B cell (primary cell): ENCODE results near the gene CCDC81. TPM values are rescaled to one million over a fixed set of nuclear protein-coding genes. Genes with fewer than 3 reads are reported as not detected.

Experiments
- ATAC-seq: fragments of 200-7000 bp; cut with Tn5 transposase; one replicate; pipeline ENCODE4 v1.10.0; 2021; ENCODE audit warnings: low read depth, mild to moderate bottlenecking, moderate number of reproducible peaks, moderate library complexity
- CTCF ChIA-PET: fragments of 350-600 bp; sonication (Branson Sonifier 250); formaldehyde crosslinking; loops from one replicate; lab custom pipeline; 2021; ENCODE audit warnings: antibody characterized with exemption, inconsistent platforms; lab: Charles Lee
- POLR2A ChIA-PET: fragments of 350-600 bp; sonication (Branson Sonifier 250); formaldehyde crosslinking; loops from one replicate; lab custom pipeline; 2021; ENCODE audit warnings: antibody characterized with exemption; lab: Charles Lee
- DNase-seq: peaks from one replicate; pipeline ENCODE4 v3.0.0; 2013
- H2AFZ ChIP-seq: 2 replicates; pipeline ENCODE4 v1.6.1; 2012; ENCODE audit warnings: mild to moderate bottlenecking, low read depth, low read length; ENCODE audit not compliant: insufficient read depth, poor library complexity, severe bottlenecking
- H3K27ac ChIP-seq, 2 donors: 1 replicate in 1 of 2; 2 replicates in 1 of 2; pipeline ENCODE4 v1.5.1; 2012 to 2013; ENCODE audit warnings: low read length in 2 of 2, mild to moderate bottlenecking in 2 of 2, moderate library complexity in 1 of 2
- H3K27me3 ChIP-seq, 4 experiments: fragments of 200-600 bp in 1 of 4; sonication (generic) in 1 of 4; replicated peaks in 1 of 4; 1 replicate in 2 of 4; 2 replicates in 2 of 4; pipeline versions ENCODE4 v1.6.1 to v1.7.0; 2013 to 2016; ENCODE audit warnings: low read length in 3 of 4, mild to moderate bottlenecking in 2 of 4, mixed read lengths in 1 of 4, moderate library complexity in 1 of 4; ENCODE audit not compliant: insufficient read depth in 4 of 4, control insufficient read depth in 3 of 4; ENCODE audit errors: control extremely low read depth in 1 of 4
- H3K36me3 ChIP-seq, 2 experiments: replicated peaks in 1 of 2; 1 replicate in 1 of 2; 2 replicates in 1 of 2; pipeline versions ENCODE4 v1.6.1 to v1.7.1; 2013; ENCODE audit warnings: low read length in 1 of 2; ENCODE audit not compliant: insufficient read depth in 2 of 2, control insufficient read depth in 1 of 2; ENCODE audit errors: control extremely low read depth in 1 of 2, extremely low read depth in 1 of 2
- H3K4me1 ChIP-seq, 2 donors: fragments of 200-600 bp in 1 of 2; sonication (generic) in 1 of 2; 1 replicate in 1 of 2; 2 replicates in 1 of 2; pipeline versions ENCODE4 v1.5.1 to v1.6.1; 2013 to 2017; ENCODE audit warnings: low read length in 2 of 2; ENCODE audit not compliant: control insufficient read depth in 2 of 2, insufficient read depth in 2 of 2
- H3K4me2 ChIP-seq: replicated peaks from 2 replicates; pipeline ENCODE3; 2012; ENCODE audit warnings: mild to moderate bottlenecking, low read depth, low read length; ENCODE audit not compliant: poor library complexity, severe bottlenecking
- H3K4me3 ChIP-seq, 5 experiments: fragments of 200-600 bp in 1 of 5; sonication (generic) in 1 of 5; 1 replicate in 3 of 5; 2 replicates in 2 of 5; pipeline versions ENCODE4 v1.5.1 to v1.7.0; 2011 to 2016; ENCODE audit warnings: low read length in 4 of 5, mild to moderate bottlenecking in 4 of 5, low read depth in 2 of 5, control low read depth in 1 of 5, moderate library complexity in 1 of 5; ENCODE audit not compliant: insufficient read depth in 1 of 5; ENCODE audit errors: control extremely low read depth in 1 of 5, extremely low read depth in 1 of 5
- H3K79me2 ChIP-seq: fragments of 200-600 bp; sonication (generic); one replicate; pipeline ENCODE4 v1.6.0; 2016; ENCODE audit warnings: low read length; ENCODE audit not compliant: control insufficient read depth, insufficient read depth
- H3K9ac ChIP-seq: fragments of 200-600 bp; sonication (generic); 2 replicates; pipeline ENCODE4 v1.6.1; 2017; ENCODE audit warnings: mild to moderate bottlenecking, low read length, moderate library complexity
- H3K9me3 ChIP-seq, 3 donors: one replicate each; pipeline versions ENCODE4 v1.6.1 to v1.7.1; 2013; ENCODE audit warnings: low read length in 2 of 3; ENCODE audit not compliant: control insufficient read depth in 2 of 3, insufficient read depth in 1 of 3; ENCODE audit errors: control extremely low read depth in 1 of 3
- H4K20me1 ChIP-seq: 2 replicates; pipeline ENCODE4 v1.6.0; 2012; ENCODE audit warnings: mild to moderate bottlenecking, low read length; ENCODE audit not compliant: insufficient read depth, control insufficient read depth, poor library complexity, severe bottlenecking
- H3K27ac Mint-ChIP-seq: one replicate; pipeline ENCODE4 v1.8.0; 2021; ENCODE audit warnings: mixed read lengths
- H3K27me3 Mint-ChIP-seq: one replicate; pipeline ENCODE4 v1.8.0; 2021; ENCODE audit warnings: mixed read lengths
- H3K4me1 Mint-ChIP-seq: one replicate; pipeline ENCODE4 v1.8.0; 2021; ENCODE audit warnings: mixed read lengths
- H3K4me3 Mint-ChIP-seq: one replicate; pipeline ENCODE4 v1.8.0; 2021; ENCODE audit warnings: mixed read lengths
- H3K9me3 Mint-ChIP-seq: one replicate; pipeline ENCODE4 v1.8.0; 2022; ENCODE audit warnings: mixed read lengths; ENCODE audit not compliant: insufficient read depth
- CTCF ChIP-seq: fragments of 200-600 bp; IDR thresholded peaks from one replicate; pipeline ENCODE4 v1.8.0; 2022; ENCODE audit warnings: antibody characterized with exemption, mild to moderate bottlenecking
- EZH2 ChIP-seq: IDR thresholded peaks from 2 replicates; pipeline ENCODE4 v1.6.1; 2012; ENCODE audit warnings: borderline replicate concordance, low read depth, mild to moderate bottlenecking, moderate library complexity, low read length; ENCODE audit not compliant: insufficient read depth, poor library complexity, severe bottlenecking
- WGBS: methylation state at CpG from one replicate; pipeline ENCODE4 v1.1.5; 2013; ENCODE audit warnings: missing lambda C conversion rate; ENCODE audit not compliant: insufficient coverage; 5-methylcytosine and 5-hydroxymethylcytosine counted together
- intact Hi-C: fragments of 100-400 bp; cut with micrococcal nuclease; formaldehyde crosslinking; loops from one replicate; pipeline ENCODE4 v1.10.0; 2022
- polyA plus RNA-seq: library from polyadenylated mRNA; depleted of rRNA; stranded (reverse); fragments of >200 nt; gene quantifications from 2 replicates; pipeline ENCODE4 v1.2.3, GENCODE V29; 2012
- total RNA-seq, 2 donors: library from RNA; stranded (reverse); fragments of 120-200 nt in 1 of 2; gene quantifications; 1 replicate in 1 of 2; 2 replicates in 1 of 2; pipeline versions ENCODE4 v1.2.3 to v1.2.4, GENCODE V29; 2013 to 2022

CCDC81 gene
- total and polyA plus RNA-seq, 2 donors (not counting 1 experiment from before 2014, with no cell fraction given), result 0.18 to 0.84 TPM

GRCh38 chr11:86408845-86409244, 34.2 kb downstream of the CCDC81 start:
- H3K9me3 Mint-ChIP-seq, result no peaks in the 10 kb centered on the region
- DNase-seq (no peak), ATAC-seq (no peak)
- H3K4me1 Mint-ChIP-seq, result no peaks in the 10 kb centered on the region
- H3K4me3 Mint-ChIP-seq, result no peak overlapping the region
- Histone ChIP-seq H3K27ac (no peak overlapping the region), H3K36me3 (no peaks in the 10 kb centered on the region), H3K27me3 (no peaks in the 10 kb centered on the region), H4K20me1 (no peaks in the 10 kb centered on the region), H3K9ac (no peak overlapping the region), H3K4me2 (no peak overlapping the region), H3K4me3 (no peak overlapping the region), H3K79me2 (no peaks in the 10 kb centered on the region), H3K9me3 (no peaks in the 10 kb centered on the region), H2AFZ (no peak overlapping the region), H3K4me1 (no peaks in the 10 kb centered on the region)
- TF ChIP-seq CTCF (no peak), EZH2 (no peak)
- CTCF ChIA-PET, result no interaction called here
- POLR2A ChIA-PET, result no interaction called here
- H3K27ac Mint-ChIP-seq, result no peak overlapping the region
- intact Hi-C loops, result no loop called here
- H3K27me3 Mint-ChIP-seq, result no peaks in the 10 kb centered on the region

DNA sequence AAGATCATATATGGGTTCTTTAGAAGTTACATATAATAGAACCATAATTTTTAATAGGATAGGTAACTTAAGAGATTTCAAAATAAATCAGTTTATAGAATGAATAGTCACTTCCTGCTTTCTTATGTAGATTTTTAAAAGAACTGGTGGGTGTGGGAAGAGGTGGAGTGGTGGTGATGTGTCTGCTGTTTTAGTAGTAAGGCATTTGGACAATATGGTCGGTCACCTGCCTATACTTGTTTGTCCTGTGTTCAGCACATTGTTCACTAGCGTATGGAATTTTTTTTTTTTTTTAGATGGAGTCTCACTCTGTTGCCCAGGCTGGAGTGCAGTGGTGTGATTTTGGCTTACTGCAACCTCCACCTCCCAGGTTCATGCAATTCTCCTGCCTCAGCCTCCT, 39.3 kb downstream of the CCDC81 start:
- TF ChIP-seq CTCF (no peak), EZH2 (no peak)
- intact Hi-C loops, result no loop called here
- Histone ChIP-seq H3K27me3 (no peaks in the 10 kb centered on the region), H3K4me1 (no peaks in the 10 kb centered on the region), H3K4me2 (no peak overlapping the region), H3K27ac (no peak overlapping the region), H3K4me3 (no peak overlapping the region), H2AFZ (no peak overlapping the region), H4K20me1 (no peaks in the 10 kb centered on the region), H3K79me2 (no peaks in the 10 kb centered on the region), H3K36me3 (no peaks in the 10 kb centered on the region), H3K9ac (no peak overlapping the region), H3K9me3 (no peaks in the 10 kb centered on the region)
- H3K27ac Mint-ChIP-seq, result no peak overlapping the region
- POLR2A ChIA-PET, result no interaction called here
- H3K4me3 Mint-ChIP-seq, result no peak overlapping the region
- no peak for ATAC-seq
- CTCF ChIA-PET, result no interaction called here
- H3K27me3 Mint-ChIP-seq, result no peaks in the 10 kb centered on the region
- DNase-seq, result no peak
- no peaks in the 10 kb centered on the region for H3K9me3 Mint-ChIP-seq
- no peaks in the 10 kb centered on the region for H3K4me1 Mint-ChIP-seq
- no CpG with 5 or more reads among the region's 2 CpGs for WGBS
